Keratinocyte (primary cell): ENCODE data around the gene C7orf25. TPM values are rescaled to one million over a fixed set of nuclear protein-coding genes. Genes with fewer than 3 reads are reported as not detected.

Experiments
- DNase-seq: peaks from one replicate; pipeline ENCODE4 v3.0.0-alpha.2; 2011; ENCODE audit warnings: low read depth, missing footprints, low spot score
- FAIRE-seq: peaks from 2 replicates; lab custom pipeline; 2011; peaks lifted over from hg19 to GRCh38; lab: Jason Lieb, UNC
- H2AFZ ChIP-seq: 2 replicates; pipeline ENCODE4 v1.6.0; 2012; ENCODE audit warnings: low read length, control low read depth, inconsistent platforms; ENCODE audit not compliant: control insufficient read depth
- H3K27ac ChIP-seq: 2 replicates; pipeline ENCODE4 v1.5.1; 2011; ENCODE audit warnings: low read length; ENCODE audit not compliant: control insufficient read depth, insufficient read depth
- H3K27me3 ChIP-seq: 3 replicates; pipeline ENCODE4 v1.6.0; 2011; ENCODE audit warnings: low read length; ENCODE audit not compliant: control insufficient read depth, insufficient read depth; ENCODE audit errors: extremely low read depth
- H3K36me3 ChIP-seq, 2 experiments: 2 replicates in 1 of 2; 3 replicates in 1 of 2; pipeline ENCODE4 v1.5.1; 2011; ENCODE audit warnings: low read length in 2 of 2, mild to moderate bottlenecking in 1 of 2; ENCODE audit not compliant: control insufficient read depth in 2 of 2, insufficient read depth in 2 of 2; ENCODE audit errors: extremely low read depth in 1 of 2
- H3K4me1 ChIP-seq: 3 replicates; pipeline ENCODE4 v1.5.1; 2011; ENCODE audit warnings: low read length; ENCODE audit not compliant: control insufficient read depth, insufficient read depth; ENCODE audit errors: extremely low read depth
- H3K4me2 ChIP-seq: 3 replicates; pipeline ENCODE4 v1.6.0; 2011; ENCODE audit warnings: low read depth, low read length; ENCODE audit not compliant: control insufficient read depth, insufficient read depth; ENCODE audit errors: extremely low read depth
- H3K4me3 ChIP-seq, 3 experiments: fragments of 200-600 bp in 1 of 3; sonication (generic) in 1 of 3; 2 replicates in 2 of 3; 3 replicates in 1 of 3; pipeline ENCODE4 v1.5.1; 2011 to 2016; ENCODE audit warnings: low read length in 3 of 3, mild to moderate bottlenecking in 3 of 3, control low read depth in 2 of 3, inconsistent platforms in 1 of 3, low read depth in 1 of 3, mixed read lengths in 1 of 3, mixed run types in 1 of 3, moderate library complexity in 1 of 3; ENCODE audit not compliant: control insufficient read depth in 2 of 3, insufficient read depth in 2 of 3; ENCODE audit errors: extremely low read depth in 1 of 3
- H3K79me2 ChIP-seq: 2 replicates; pipeline ENCODE4 v1.6.0; 2012; ENCODE audit warnings: low read length; ENCODE audit not compliant: control insufficient read depth, insufficient read depth
- H3K9ac ChIP-seq: 3 replicates; pipeline ENCODE4 v1.6.0; 2011; ENCODE audit warnings: low read length; ENCODE audit not compliant: control insufficient read depth, insufficient read depth; ENCODE audit errors: extremely low read depth
- H3K9me1 ChIP-seq: 3 replicates; pipeline ENCODE4 v1.6.0; 2011; ENCODE audit warnings: low read length; ENCODE audit not compliant: control insufficient read depth, insufficient read depth; ENCODE audit errors: extremely low read depth
- H3K9me3 ChIP-seq: 2 replicates; pipeline ENCODE4 v1.5.1; 2012; ENCODE audit warnings: low read depth, low read length; ENCODE audit not compliant: control insufficient read depth
- H4K20me1 ChIP-seq: 3 replicates; pipeline ENCODE4 v1.6.0; 2011; ENCODE audit warnings: low read length; ENCODE audit not compliant: control insufficient read depth, insufficient read depth; ENCODE audit errors: extremely low read depth
- EZH2 ChIP-seq: IDR thresholded peaks from one replicate; pipeline ENCODE4 v1.6.1; 2012; ENCODE audit warnings: inconsistent platforms, mild to moderate bottlenecking, low read length, moderate library complexity
- dilution Hi-C: fragments of 300-500 bp; cut with MboI; formaldehyde crosslinking; loops from one replicate; pipeline ENCODE4 v1.7.0; 2020; ENCODE audit warnings: low sequenced_read_pairs; ENCODE audit not compliant: extremely low pct_ligation_motif_present
- polyA plus RNA-seq, 5 experiments: library from polyadenylated mRNA; depleted of rRNA in 3 of 5; stranded (reverse) in 3 of 5; stranded (forward) in 1 of 5; unstranded in 1 of 5; fragments of >200 nt; gene quantifications; 1 replicate in 1 of 5; 2 replicates in 3 of 5; 3 replicates in 1 of 5; pipeline versions ENCODE4 v1.2.1 to v1.2.3, GENCODE V29; 2011 to 2012; ENCODE audit warnings: missing spikeins in 2 of 5, low read depth in 1 of 5, low replicate concordance in 1 of 5
- TF ChIP-seq, protein P1 (sequence below), 3 experiments: IDR thresholded peaks in 1 of 3; conservative IDR thresholded peaks in 1 of 3; optimal IDR thresholded peaks in 1 of 3; 2 replicates in 2 of 3; 3 replicates in 1 of 3; pipeline versions ENCODE3 to v1.5.1; 2011; ENCODE audit warnings: low read length in 3 of 3, mild to moderate bottlenecking in 3 of 3, moderate library complexity in 2 of 3, control low read depth in 1 of 3, inconsistent platforms in 1 of 3; ENCODE audit not compliant: insufficient read depth in 2 of 3; ENCODE audit errors: extremely low read depth in 1 of 3

Gene C7orf25
- polyA plus RNA-seq, 1 donor (not counting 4 experiments of a cell fraction or from before 2014, with no cell fraction given), result 3.1 TPM

DNA sequence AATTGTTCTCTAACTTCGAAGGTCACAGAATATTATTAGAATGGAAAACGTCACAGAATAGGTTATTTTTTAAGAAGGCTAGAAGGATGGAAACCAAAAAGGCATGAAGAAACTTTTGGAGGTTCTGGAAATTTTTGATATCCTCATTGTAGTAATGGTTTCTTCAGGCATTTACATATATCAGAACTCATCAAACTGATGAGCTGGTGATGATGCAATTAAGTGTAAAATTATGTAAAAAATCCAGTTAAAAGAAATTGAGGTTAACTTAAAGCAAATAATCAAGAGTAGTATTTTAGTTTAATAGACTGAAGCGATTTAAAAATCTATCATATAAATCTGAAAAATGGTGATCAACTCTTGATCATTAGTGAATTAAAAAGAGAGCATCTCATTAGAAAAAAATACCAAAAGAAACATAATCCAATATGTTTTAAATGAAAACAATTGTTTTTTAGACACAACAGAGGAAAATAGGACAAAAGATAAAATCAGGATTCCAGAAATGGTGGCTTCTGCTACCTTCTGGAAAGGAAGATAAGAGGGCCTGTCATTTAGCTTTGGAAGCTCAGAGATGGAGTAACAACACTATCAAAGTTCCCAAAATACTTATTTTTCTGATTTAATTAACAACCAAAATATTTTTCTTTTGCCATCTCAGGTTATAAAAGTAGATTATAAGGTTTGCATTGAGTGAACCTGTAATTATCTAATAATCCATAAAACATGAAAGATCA is 10.3 kb upstream of the C7orf25 start:
- Histone ChIP-seq H3K27ac (no peak overlapping the region), H3K4me1 (peaks cover 13% of the 10 kb centered on the region), H4K20me1 (no peaks in the 10 kb centered on the region), H3K27me3 (no peaks in the 10 kb centered on the region), H3K36me3 (peaks cover 9 to 33% of the 10 kb centered on the region in 2 experiments), H3K9me3 (no peaks in the 10 kb centered on the region), H3K4me3 (no peak overlapping the region), H2AFZ (no peak overlapping the region), H3K9ac (no peak overlapping the region), H3K79me2 (peaks cover 18% of the 10 kb centered on the region), H3K4me2 (no peak overlapping the region), H3K9me1 (no peaks in the 10 kb centered on the region)
- dilution Hi-C loops, result no loop called here
- no peak for DNase-seq
- TF ChIP-seq, protein P1, sequence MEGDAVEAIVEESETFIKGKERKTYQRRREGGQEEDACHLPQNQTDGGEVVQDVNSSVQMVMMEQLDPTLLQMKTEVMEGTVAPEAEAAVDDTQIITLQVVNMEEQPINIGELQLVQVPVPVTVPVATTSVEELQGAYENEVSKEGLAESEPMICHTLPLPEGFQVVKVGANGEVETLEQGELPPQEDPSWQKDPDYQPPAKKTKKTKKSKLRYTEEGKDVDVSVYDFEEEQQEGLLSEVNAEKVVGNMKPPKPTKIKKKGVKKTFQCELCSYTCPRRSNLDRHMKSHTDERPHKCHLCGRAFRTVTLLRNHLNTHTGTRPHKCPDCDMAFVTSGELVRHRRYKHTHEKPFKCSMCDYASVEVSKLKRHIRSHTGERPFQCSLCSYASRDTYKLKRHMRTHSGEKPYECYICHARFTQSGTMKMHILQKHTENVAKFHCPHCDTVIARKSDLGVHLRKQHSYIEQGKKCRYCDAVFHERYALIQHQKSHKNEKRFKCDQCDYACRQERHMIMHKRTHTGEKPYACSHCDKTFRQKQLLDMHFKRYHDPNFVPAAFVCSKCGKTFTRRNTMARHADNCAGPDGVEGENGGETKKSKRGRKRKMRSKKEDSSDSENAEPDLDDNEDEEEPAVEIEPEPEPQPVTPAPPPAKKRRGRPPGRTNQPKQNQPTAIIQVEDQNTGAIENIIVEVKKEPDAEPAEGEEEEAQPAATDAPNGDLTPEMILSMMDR (optimal IDR thresholded peaks at IDR 0.05 in 1 of 3, IDR thresholded peaks at IDR 0.05 in 1 of 3, conservative IDR thresholded peaks at IDR 0.05 in 1 of 3; ENCODE audit: extremely low read depth in 1 of 3, insufficient read depth in 2 of 3, low read length in 3 of 3), result no peak
- no peak for TF ChIP-seq EZH2
- no peak for FAIRE-seq

DNA sequence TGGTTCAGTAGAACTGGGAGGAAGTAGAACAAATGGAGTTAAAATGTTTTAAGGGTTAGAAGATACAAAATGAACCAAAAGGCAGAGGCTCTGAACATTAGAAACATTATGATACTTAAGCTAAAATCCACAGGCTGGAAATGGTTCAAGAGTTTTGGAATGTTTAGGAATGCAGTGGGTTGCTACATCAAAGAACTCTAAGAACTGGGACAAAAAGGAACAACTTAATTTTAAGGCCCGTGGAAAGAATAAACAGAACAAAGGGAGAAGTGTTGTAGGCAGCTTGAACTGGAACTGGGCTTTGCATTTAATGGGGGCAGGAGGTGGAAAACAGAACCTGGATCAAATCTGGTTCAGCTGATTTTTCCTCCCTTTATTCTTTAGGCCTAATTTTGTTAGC is 3.5 kb upstream of the C7orf25 start:
- H3K4me1 ChIP-seq, result peaks cover 29% of the 10 kb centered on the region
- no peak overlapping the region for H3K4me3 ChIP-seq
- no peaks in the 10 kb centered on the region for H4K20me1 ChIP-seq
- no peaks in the 10 kb centered on the region for H3K9me1 ChIP-seq
- FAIRE-seq, result no peak
- TF ChIP-seq, protein P1 (optimal IDR thresholded peaks at IDR 0.05 in 1 of 3, IDR thresholded peaks at IDR 0.05 in 1 of 3, conservative IDR thresholded peaks at IDR 0.05 in 1 of 3; ENCODE audit: extremely low read depth in 1 of 3, insufficient read depth in 2 of 3, low read length in 3 of 3), result no peak
- TF ChIP-seq EZH2, result no peak
- H3K79me2 ChIP-seq, result peaks cover 3% of the 10 kb centered on the region
- dilution Hi-C loops, result no loop called here
- no peaks in the 10 kb centered on the region for H3K27me3 ChIP-seq
- no peak overlapping the region for H3K27ac ChIP-seq
- no peaks in the 10 kb centered on the region for H3K9me3 ChIP-seq
- DNase-seq, result no peak
- H2AFZ ChIP-seq, result no peak overlapping the region
- peaks cover 6 to 9% of the 10 kb centered on the region in 2 experiments for H3K36me3 ChIP-seq
- no peak overlapping the region for H3K4me2 ChIP-seq
- H3K9ac ChIP-seq, result no peak overlapping the region
